Measurements from ENCODE around the gene PRODH2.
A peak's percentile ranks its signal among the peaks of the same experiment; 100 is the strongest.
"Not testable (repeated sequence)": the region's sequence is repeated elsewhere in the genome, so short reads cannot be mapped to it uniquely, and the experiment has no call there.

Gene PRODH2

GRCh38 chr19:35843676-35844481 is 31.2 kb upstream of the PRODH2 start:
- DNase-seq (ENCODE audit: low spot score), result peak; percentile 26

DNA sequence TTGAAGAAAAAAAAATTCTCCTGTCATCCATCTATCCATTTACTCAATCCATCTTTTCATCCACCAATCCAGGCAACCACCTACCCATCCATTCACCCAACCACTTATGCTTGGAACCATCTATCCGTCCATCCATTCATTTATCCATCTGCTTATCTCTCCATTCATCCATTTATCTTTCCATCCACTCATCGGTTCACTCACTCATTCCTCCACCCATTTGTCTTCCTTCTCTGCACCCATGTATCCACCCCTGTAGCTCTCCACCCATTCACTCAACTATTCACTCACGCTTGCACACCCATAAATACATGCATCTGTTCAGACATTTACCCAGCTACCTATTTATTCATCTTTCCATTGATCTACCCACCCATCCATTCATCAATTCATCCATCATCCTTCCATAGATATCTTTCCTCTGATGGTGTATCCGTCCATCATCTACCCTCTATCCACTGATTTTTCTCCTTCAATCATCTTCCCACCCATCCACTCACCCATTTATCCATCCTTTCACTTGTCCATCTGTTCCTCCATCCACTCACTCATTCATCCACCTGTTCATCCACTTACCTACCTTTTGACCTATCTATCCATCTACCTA is 30.1 kb upstream of the PRODH2 start:
- no peak for DNase-seq (ENCODE audit: low spot score)

- no peak for DNase-seq (ENCODE audit: low spot score)
These were observed 29.4 kb upstream of the PRODH2 start for GRCh38 chr19:35841961-35842595.

- DNase-seq (ENCODE audit: low spot score), result not testable (repeated sequence)
These were observed 23.5 kb upstream of the PRODH2 start for GRCh38 chr19:35836096-35836495.

DNA sequence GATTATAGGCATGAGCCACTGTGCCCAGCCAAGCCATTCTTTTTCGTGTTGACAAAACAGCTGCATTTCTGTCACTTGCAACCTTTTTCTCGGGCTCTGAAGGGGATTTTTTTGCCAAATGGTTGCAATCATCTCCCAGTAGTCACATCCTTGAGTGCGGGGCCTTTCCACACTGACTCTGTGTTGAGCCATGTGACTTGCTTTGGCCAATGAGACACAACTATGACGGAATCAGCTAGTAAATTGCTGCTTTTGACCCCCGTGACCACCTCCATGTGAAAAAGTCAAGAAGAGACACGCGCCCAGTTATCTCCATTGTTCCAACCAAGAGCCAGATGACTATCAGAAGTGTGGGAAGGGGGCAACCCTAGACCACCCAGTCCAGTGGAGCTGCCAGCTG is 21.3 kb upstream of the PRODH2 start:
- DNase-seq (ENCODE audit: low spot score), result no peak

- DNase-seq (ENCODE audit: low spot score), result no peak
These were observed 19.4 kb upstream of the PRODH2 start for GRCh38 chr19:35832054-35832453.

- no peak for DNase-seq (ENCODE audit: low spot score)
These were observed 18.3 kb upstream of the PRODH2 start for GRCh38 chr19:35830986-35831385.

- peak; percentile 63 for DNase-seq (ENCODE audit: low spot score)
These were observed 16.2 kb upstream of the PRODH2 start for GRCh38 chr19:35828692-35829301.

DNA sequence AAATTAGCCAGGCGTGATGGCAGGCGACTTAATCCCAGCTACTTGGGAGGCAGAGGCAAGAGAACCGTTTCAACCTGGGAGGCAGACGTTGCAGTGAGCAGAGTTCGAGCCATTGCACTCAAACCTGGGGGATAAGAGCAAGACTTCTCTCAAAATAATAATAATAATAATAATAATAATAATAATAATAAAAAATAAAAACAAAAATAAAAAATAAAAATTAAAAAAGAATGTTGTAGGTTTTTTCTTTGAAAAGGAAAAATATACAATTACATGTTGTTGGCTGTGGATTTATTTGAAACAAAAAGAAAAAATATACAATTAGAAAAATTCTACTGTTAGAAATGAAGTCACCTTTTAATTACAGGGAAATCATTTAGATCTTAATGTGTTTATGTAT is 11.5 kb upstream of the PRODH2 start:
- DNase-seq (ENCODE audit: low spot score), result no peak

DNA sequence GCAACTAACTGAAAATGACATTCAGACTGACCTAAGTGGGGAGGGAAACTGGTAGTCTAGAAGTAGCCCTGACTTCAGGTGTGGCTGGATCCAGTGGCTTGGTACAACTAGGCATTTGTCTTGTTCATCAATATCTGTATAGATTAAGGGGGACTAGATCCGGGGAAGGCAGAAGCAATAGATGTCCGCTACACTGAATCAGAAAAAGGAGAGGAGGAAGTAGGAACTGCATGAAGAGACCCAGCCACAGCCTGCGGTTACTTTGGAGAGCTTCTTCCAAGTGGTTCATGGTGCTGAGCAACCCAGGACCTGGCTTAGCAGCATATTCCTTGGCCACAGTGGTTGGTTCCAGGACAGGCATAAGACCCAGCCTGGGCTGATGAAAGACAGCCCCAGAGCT is 9.9 kb upstream of the PRODH2 start:
- no peak for DNase-seq (ENCODE audit: low spot score)

DNA sequence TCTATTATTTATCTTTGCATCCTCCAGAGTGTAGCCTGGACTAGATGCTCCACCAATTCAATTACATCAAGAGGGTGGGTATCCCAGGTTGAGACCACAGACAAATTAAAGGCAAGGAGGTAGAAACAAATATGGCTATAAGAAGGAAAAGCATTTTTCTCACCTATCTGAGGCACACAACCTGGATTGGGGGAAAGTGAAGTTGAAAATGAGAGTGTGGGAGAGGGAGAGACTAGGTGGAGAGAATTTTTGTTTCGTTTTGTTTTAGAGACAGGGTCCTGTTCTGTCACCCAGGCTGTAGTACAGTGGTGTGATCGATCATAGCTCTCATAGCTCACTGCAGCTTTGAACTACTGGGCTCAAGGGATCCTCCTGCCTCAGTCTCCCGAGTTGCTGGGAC is 5.8 kb upstream of the PRODH2 start:
- DNase-seq (ENCODE audit: low spot score), result no peak

GRCh38 chr19:35816846-35817245 is 4.2 kb upstream of the PRODH2 start:
- no peak for DNase-seq (ENCODE audit: low spot score)

- DNase-seq (ENCODE audit: low spot score), result no peak
These were observed 3.6 kb upstream of the PRODH2 start for GRCh38 chr19:35816262-35816661.

DNA sequence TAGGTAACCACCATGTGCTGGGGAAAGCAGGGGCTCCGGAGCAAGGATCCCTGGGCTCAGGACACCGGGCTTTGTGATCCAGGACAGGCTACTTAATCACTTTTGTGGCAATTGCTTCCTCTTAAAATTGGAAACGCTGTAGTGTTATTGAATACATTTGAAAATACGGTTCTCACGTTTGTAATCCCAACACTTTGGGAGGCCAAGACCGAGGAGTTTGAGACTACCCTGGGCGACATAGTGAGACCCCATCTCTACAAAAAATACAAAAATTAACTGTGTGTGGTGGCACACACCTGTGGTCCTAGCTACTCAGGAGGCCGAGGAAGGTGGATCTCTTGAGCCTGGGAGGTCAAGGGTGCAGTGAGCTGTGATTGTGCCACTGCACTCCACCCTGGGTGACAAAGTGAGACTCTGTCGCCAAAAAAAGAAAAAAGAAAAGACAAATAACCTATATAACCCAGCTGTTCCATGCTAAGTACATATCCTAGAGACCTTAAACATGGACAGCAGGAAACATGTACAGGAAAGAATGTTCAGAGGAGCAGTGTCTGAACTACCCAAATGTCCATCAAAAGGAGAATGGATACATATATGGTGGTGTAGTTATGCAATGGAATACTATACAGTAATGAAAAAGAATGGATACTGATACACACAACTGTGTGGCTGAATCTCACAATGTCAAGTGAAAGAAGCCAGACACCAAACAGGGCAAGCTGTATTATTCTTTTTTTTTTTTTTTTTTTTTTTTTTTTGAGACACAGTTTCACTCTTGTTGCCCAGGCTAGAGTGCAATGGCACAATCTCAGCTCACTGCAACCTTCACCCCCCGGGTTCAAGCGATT is 622 bp upstream of the PRODH2 start:
- DNase-seq (ENCODE audit: low spot score), result no peak

DNA sequence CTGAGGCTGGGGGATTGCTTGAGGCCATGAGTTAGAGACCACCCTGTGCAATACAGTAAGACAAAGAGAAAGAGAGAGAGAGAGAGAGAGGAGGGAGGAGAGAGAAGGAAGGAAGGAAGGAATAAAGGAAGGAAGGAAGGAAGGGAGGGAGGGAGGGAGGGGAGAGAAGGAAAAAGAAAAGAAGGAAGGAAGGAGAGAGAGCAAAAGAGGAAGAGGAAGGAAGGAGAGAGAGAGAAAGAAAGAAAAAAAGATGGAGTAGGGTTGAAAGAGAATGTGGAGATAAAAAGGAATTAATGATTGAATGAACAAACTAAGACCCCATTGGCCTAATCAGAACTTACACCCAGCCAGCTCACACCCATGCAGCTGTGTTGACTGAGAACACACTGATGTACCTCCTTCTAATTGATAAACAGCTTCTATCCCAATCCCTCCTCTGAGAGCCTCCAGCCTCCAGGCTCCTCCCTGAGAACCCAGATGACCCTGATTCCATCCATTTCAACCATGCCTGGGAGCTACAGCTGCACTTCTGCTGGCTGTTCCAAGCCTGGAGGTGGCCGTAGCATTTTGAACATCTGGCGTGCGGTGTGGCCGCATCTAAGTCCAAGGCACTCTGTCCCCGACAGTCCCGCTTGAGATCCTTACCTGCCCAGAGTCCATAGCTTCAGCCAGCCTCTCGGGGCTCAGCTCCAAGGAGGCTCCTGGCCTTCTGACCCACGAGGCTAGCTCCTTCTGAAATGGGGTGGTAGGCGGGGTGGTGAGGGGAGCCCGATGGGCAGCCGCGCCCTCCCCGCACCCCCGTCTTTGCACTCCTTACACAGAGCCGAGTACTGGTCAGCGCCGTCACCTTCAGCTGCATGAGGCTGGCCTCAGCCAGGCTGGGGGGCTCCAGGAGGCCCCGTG is 1.1 kb downstream of the PRODH2 start:
- no peak for DNase-seq (ENCODE audit: low spot score)

GRCh38 chr19:35807633-35808032 is 5.0 kb downstream of the PRODH2 start:
- DNase-seq (ENCODE audit: low spot score), result no peak

DNA sequence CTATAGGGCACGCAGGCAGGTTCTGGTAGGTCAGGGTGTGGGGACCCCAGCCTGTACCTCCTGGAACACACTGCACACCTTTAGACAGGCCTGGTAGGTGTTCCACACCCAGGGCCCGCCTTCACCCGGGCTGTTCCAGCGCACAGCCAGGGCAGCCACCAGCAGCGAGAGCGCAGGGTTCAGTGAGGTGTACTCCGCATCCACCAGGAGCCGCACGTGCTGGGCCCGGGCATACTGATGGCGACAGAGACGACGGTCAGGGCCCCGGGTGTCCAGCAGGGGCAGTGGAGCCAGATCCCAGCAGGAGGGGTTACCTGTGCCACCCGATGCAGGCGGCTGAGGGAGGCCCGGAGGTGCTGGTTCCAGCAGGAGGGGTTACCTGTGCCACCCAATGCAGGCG is 6.0 kb downstream of the PRODH2 start:
- DNase-seq (ENCODE audit: low spot score), result no peak

DNA sequence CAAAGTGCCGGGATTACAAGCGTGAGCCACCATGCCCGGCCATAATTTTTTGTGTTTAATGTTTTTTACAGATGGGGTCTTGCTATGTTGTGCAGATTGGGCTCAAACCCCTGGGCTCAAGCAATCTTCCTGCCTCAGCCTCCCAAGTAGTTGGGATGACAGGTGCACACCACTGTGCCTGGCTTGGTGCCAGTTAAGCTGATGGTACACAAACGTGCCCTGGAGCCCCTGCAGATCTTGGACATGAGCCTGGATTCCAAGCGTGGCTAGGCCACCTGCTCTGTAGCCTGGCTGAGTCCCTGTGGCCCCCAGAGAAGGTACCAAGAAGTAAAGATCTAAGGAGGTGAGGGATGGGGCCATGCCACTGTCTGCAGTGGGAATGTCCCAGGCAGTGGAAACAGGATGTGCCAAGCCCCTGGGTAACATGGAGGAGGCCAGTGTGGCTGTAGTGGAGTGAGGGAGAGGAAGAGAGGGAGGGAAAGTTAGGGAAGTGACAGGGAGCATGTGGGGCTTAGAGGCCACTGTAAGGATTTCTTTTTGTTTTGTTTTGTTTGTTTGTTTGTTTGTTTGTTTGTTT is 7.0 kb downstream of the PRODH2 start:
- DNase-seq (ENCODE audit: low spot score), result no peak

GRCh38 chr19:35801828-35802227 is 10.8 kb downstream of the PRODH2 start:
- no peak for DNase-seq (ENCODE audit: low spot score)

DNA sequence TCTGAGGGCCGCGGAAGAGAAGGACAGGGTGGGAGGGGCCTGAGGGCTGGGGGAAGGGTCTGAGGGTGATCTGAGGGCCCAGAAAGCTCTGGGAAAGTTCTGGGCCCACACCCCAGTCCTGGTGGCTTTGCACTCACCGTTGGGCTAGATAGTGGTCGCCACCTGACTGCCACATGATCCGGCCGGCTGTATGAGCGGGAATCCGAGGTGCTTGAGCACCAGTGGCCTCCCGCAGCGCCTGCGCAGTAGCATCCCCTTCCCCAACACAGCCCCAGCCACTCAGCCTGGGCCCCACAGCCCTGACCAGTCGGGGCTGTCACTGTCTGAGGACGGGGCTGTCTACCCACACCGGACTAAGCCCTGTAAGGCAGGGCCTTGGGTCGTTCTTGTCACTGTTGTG is 15.0 kb downstream of the PRODH2 start:
- DNase-seq (ENCODE audit: low spot score), result no peak
